ENCODE data around the gene MTHFD2L.

GRCh38 chr4:74322301-74322700 is 164.4 kb downstream of the MTHFD2L start:
- no peak for TF ChIP-seq EZH2 (IDR thresholded peaks at IDR 0.05; ENCODE audit: borderline replicate concordance, low read depth, low read length, severe bottlenecking)
- TF ChIP-seq CTCF (IDR thresholded peaks at IDR 0.05; ENCODE audit: borderline replicate concordance, extremely low read depth, low read length, poor library complexity, severe bottlenecking) = no peak
